NCI-H1417 (cell line): ENCODE results near the gene ITGA5.

Source experiments
- DNase-seq, 3 experiments: peaks; one replicate each; lab custom pipeline; 2025; lab: John Stamatoyannopoulos, UW

The ITGA5 gene

DNA sequence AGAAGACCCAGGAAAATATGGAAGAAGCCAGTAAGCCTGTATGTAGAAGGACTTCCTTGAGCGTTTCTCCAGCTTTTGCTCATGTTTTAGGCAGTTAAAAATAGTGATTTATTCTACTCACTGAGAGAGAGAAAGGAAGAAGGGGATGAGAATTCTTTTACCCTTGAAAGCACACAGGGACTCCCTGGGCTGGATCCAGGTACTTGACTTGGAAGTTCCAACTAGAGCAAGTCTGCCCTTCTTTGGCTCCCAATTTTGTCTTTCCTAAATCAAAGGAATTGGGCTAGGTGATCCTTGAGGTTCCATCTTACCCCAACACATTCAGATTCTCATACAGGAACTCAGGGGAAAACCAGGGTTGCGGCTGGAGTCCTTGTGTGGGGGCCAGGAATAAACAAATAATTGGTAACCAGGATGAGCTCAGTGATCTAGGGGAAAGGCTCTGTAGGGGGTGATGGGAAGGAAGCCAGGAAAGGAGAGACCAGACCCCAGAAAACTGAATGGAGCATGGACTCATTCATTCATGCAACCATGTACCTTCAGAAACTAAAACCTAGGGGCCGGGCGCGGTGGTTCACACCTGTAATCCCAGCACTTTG is 11.5 kb upstream of the ITGA5 start:
- DNase-seq = no peak

DNA sequence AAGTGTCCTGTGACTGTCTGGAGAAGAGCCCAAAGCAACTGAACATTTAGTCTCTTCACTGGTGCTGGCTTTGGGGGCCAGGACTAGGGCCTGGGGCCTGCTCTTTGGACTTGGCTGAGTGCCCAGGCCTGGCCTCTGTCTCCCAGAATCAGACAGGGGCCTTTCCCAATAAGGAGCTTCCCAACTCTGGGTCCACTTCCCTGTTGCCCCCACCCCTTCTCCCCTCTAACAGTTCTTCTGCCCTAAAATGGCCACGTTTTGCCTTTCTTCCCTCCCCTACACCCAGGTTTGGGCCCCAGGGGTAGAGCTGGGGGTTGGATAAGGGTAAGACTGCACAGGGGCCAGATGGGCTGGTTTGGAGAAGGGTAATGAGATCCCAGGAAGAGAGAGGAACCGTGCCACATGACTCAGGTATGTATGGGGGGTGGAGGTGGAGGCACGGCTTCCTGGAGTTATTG is 10.0 kb upstream of the ITGA5 start:
- DNase-seq = no peak

GRCh38 chr12:54428050-54429013 is 9.3 kb upstream of the ITGA5 start:
- DNase-seq = no peak

- DNase-seq = no peak
These were observed 8.0 kb upstream of the ITGA5 start for GRCh38 chr12:54427106-54427505.

GRCh38 chr12:54426690-54427089 is 7.6 kb upstream of the ITGA5 start:
- no peak for DNase-seq

DNA sequence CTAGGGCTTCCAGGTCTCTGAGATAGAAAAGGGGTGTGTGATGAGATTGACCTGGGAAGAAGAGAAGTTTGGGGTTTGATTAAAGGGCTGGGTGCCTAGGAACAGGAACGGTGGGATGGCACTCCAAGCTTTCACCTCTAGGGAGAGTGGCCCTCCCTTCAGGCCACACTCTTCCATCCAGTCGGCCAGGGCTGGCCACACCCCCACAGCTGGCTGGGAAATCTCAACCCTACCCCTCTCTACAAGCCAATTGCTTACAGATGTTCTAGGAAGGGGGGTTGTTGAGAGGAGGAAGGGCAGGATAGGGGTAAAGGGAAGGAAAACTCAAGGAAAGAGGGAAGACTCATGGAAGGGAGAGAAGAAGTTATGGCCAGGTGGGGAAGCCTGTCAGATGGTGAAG is 6.6 kb upstream of the ITGA5 start:
- DNase-seq = no peak

DNA sequence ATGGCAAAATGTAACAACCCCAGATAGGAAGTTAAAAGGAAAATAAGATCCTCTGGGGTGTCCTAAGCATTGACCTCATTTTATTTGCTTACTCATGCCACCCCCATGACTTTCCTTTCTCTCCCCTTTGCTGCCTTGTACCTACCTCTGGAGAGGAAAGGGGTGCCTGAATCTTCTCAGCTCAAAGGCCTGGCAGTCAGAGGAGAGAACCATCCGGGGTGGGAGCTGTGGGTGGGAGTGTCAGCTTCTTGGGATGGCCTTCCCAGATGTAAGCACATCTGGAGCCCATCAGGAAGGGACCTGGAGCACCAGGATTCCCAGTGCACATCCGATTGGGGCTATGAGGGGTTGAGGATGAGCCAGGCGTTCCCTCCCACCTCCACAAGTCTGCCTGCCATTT is 5.2 kb upstream of the ITGA5 start:
- no peak for DNase-seq

DNA sequence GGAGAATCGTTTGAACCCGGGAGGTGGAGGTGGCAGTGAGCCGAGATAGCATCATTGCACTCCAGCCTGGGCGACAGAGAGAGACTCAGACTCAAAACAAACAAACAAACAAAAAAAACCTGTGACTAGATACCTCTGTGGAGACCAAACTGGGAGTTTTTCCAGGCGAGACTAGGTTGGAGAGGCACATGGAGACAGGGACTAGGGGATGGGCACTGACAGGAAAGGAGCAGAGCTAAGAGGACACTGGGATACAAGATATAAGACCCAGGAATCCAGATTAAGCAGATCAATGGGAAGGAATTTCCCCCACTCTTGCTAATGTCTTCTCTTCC is 4.7 kb upstream of the ITGA5 start:
- no peak for DNase-seq

- DNase-seq = no peak
These were observed 2.8 kb upstream of the ITGA5 start for GRCh38 chr12:54421879-54422250.

DNA sequence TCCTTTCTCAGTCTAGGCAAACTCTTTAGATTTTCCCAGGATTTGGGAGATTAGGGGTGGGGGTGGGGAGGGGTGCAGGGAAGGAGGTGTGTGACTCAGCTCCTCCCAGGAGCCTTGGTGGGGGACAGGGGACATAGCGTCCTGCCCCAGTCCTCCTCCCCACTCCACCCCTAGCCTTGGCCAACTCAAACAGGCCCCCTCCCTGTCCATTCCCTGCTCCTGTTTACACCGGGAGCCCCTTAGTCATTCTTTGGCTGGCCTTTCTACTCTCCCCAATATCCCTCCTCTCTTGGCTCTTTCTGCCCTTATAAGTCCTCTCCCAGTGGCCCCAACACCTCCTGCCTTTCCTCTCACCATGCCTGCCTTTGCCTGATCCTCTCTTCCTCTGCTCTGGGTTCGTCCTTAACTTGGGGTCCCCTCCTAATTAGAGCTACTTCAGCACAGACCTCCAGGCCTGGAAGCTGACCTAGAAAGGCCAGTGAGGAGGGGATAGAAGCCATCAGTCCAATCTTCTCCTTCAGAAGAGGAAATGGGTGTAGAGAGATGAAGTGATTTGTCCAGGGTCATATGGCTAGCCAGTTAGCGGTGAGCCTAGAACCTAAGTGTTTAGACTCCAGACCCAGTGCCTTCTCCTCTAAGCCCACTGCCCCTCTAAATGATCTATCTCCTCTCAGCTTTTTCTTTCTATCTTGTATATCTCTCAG is 2.3 kb upstream of the ITGA5 start:
- no peak for DNase-seq

- DNase-seq = no peak
These were observed 1.7 kb upstream of the ITGA5 start for GRCh38 chr12:54420766-54421144.

GRCh38 chr12:54418441-54419087 is 502 bp downstream of the ITGA5 start:
- DNase-seq = no peak

GRCh38 chr12:54417712-54418440 is 1.2 kb downstream of the ITGA5 start:
- DNase-seq = no peak

DNA sequence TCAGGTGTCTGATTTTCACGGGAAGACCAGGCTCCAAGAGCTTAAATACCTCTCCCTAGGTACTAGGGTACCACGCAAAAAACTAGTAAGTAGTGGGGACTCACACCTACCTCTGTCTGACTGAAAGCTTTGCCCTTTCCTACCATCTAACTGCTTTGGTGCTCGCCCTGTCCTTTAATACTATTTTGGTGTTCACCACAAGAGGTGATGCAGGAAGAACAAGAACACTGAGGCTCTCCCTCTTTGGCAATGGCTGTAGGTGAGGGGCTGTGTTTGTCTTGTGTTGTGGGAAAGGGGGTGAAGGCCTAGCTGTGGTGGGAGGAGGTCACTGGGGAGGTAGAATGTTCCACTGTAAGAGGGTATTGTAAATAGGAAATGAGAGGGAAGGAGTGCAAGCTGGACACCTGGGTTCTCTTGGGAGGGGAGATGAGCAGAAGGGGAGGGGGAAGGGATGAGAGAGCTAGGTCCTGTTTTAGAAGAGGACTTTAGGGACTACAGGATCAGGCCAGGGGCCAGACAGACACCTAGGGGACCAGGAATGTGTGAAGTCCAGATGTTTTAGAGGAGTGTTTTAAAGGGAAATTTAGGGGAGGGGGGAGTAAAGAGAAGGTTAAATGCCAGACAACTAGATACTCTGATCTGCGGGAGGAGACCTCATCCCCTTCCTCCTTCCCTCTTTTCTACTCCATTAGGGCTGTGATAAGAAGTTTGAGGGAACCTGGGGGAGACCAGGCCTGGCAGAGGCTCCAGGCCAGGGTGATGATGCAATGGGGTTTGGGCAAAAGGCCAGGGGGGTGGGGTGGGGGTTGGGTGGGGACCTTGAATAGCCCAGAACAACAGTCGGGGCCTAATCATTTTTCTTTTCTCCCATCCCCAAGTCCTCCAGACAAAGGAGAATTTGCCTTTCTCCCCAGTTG is 2.1 kb downstream of the ITGA5 start:
- DNase-seq = no peak

- DNase-seq = no peak
These were observed 3.7 kb downstream of the ITGA5 start for GRCh38 chr12:54415221-54415929.

GRCh38 chr12:54413284-54414190 is 5.5 kb downstream of the ITGA5 start:
- DNase-seq = no peak

DNA sequence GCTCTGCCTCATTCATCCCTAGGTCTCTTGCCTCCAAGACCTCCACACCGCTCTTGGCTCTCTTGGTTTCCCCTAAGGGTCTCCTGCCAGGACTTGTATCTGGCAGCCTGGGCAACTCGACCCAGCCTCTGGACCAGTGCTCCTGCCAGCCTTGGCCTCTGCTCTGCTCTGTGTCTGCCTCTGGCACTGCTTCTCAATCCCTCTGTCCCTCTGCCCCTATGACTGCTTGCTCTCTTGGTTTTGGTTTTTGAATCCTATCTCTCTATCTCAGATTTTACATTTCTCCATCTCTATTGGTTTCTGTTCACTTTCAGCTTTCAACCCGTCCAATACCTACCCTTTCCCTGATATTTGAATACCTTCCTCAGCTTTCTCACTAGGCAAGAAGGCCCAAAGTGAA is 6.3 kb downstream of the ITGA5 start:
- DNase-seq = no peak

GRCh38 chr12:54412348-54412747 is 6.7 kb downstream of the ITGA5 start:
- no peak for DNase-seq
